CD4-positive, alpha-beta T cell treated with Interleukin-4 for 1 hour (primary cell): Measurements from ENCODE around the gene GNA14.
"Not testable (repeated sequence)": the region's sequence is repeated elsewhere in the genome, so short reads cannot be mapped to it uniquely, and the experiment has no call there.

Experiments used
- DNase-seq, 2 donors: peaks; one replicate each; pipeline ENCODE4 v3.0.0-alpha.2; 2020 to 2022

The GNA14 gene

GRCh38 chr9:77440057-77440456 lies 208.1 kb downstream of the GNA14 start:
- no peak for DNase-seq

- DNase-seq: no peak
Observed at GRCh38 chr9:77438653-77439052, 209.5 kb downstream of the GNA14 start.

- no peak for DNase-seq
Observed at GRCh38 chr9:77435688-77436087, 212.4 kb downstream of the GNA14 start.

GRCh38 chr9:77435277-77435676 lies 212.8 kb downstream of the GNA14 start:
- DNase-seq: no peak

- peak; percentile 41 to 44 for DNase-seq
Observed at GRCh38 chr9:77433675-77434445, 214.3 kb downstream of the GNA14 start.

GRCh38 chr9:77432053-77432452 lies 216.1 kb downstream of the GNA14 start:
- DNase-seq: no peak

- no peak for DNase-seq
Observed at GRCh38 chr9:77429928-77430327, 218.2 kb downstream of the GNA14 start.

- DNase-seq: no peak
Observed at GRCh38 chr9:77427256-77427927, 220.7 kb downstream of the GNA14 start.

GRCh38 chr9:77426712-77427111 lies 221.4 kb downstream of the GNA14 start:
- DNase-seq: no peak

GRCh38 chr9:77424993-77425392 lies 223.1 kb downstream of the GNA14 start:
- no peak for DNase-seq

- no peak for DNase-seq
Observed at GRCh38 chr9:77423841-77424240, 224.3 kb downstream of the GNA14 start.

GRCh38 chr9:77422969-77423368 lies 225.2 kb downstream of the GNA14 start:
- no peak for DNase-seq

GRCh38 chr9:77421506-77422265 lies 226.4 kb downstream of the GNA14 start:
- no peak for DNase-seq

- no peak for DNase-seq
Observed at GRCh38 chr9:77420641-77421040, 227.5 kb downstream of the GNA14 start.

- no peak for DNase-seq
Observed at GRCh38 chr9:77418226-77418625, 229.9 kb downstream of the GNA14 start.

- no peak for DNase-seq
Observed at GRCh38 chr9:77417566-77417965, 230.6 kb downstream of the GNA14 start.

GRCh38 chr9:77408521-77408920 lies 239.6 kb downstream of the GNA14 start:
- DNase-seq: not testable (repeated sequence)

- DNase-seq: no peak
Observed at GRCh38 chr9:77403239-77403638, 244.9 kb downstream of the GNA14 start.

GRCh38 chr9:77402286-77402685 lies 245.8 kb downstream of the GNA14 start:
- no peak for DNase-seq

- no peak for DNase-seq
Observed at GRCh38 chr9:77399964-77400363, 248.2 kb downstream of the GNA14 start.

- not testable (repeated sequence) for DNase-seq
Observed at GRCh38 chr9:77398581-77398980, 249.5 kb downstream of the GNA14 start.

- DNase-seq: no peak
Observed at GRCh38 chr9:77392328-77392727, 255.8 kb downstream of the GNA14 start.

GRCh38 chr9:77391834-77392233 lies 256.3 kb downstream of the GNA14 start:
- DNase-seq: no peak

- DNase-seq: no peak
Observed at GRCh38 chr9:77386187-77386586, 261.9 kb downstream of the GNA14 start.
